Mononuclear cell (primary cell): Measurements from ENCODE around the gene STX12. TPM values are rescaled to one million over a fixed set of nuclear protein-coding genes. Genes with fewer than 3 reads are reported as not detected.
"Not testable (repeated sequence)": the region's sequence is repeated elsewhere in the genome, so short reads cannot be mapped to it uniquely, and the experiment has no call there.

ENCODE experiments used
- H3K27me3 ChIP-seq: 2 replicates; pipeline ENCODE4 v1.6.0; 2011; ENCODE audit warnings: low read length, control low read depth; ENCODE audit not compliant: insufficient read depth
- H3K4me1 ChIP-seq: 2 replicates; pipeline ENCODE4 v1.5.1; 2011; ENCODE audit warnings: mild to moderate bottlenecking, low read length, control low read depth; ENCODE audit not compliant: insufficient read depth
- H3K4me3 ChIP-seq: 2 replicates; pipeline ENCODE4 v1.5.1; 2011; ENCODE audit warnings: mild to moderate bottlenecking, low read length, moderate library complexity
- H3K9me3 ChIP-seq: 2 replicates; pipeline ENCODE4 v1.5.1; 2011; ENCODE audit warnings: low read depth, mild to moderate bottlenecking, control low read depth, low read length
- total RNA-seq: library from RNA; depleted of rRNA; stranded (reverse); fragments of >200 nt; gene quantifications from one replicate; pipeline ENCODE4 v1.2.3, GENCODE V29; 2012

The STX12 gene
- total RNA-seq, 1 donor: 45.4 TPM

GRCh38 chr1:27831568-27832410, 58.8 kb downstream of the STX12 start:
- Histone ChIP-seq H3K27me3 (no peaks in the 10 kb centered on the region), H3K4me3 (peak overlapping the region; percentile 70), H3K4me1 (peaks cover 27% of the 10 kb centered on the region), H3K9me3 (no peaks in the 10 kb centered on the region)

GRCh38 chr1:27832762-27833161, 59.7 kb downstream of the STX12 start:
- Histone ChIP-seq H3K4me3 (no peak overlapping the region), H3K9me3 (no peaks in the 10 kb centered on the region), H3K4me1 (peaks cover 27% of the 10 kb centered on the region), H3K27me3 (no peaks in the 10 kb centered on the region)

GRCh38 chr1:27833470-27833869, 60.5 kb downstream of the STX12 start:
- Histone ChIP-seq H3K4me1 (peaks cover 27% of the 10 kb centered on the region), H3K27me3 (no peaks in the 10 kb centered on the region), H3K9me3 (no peaks in the 10 kb centered on the region), H3K4me3 (no peak overlapping the region)

GRCh38 chr1:27835046-27835445, 62.0 kb downstream of the STX12 start:
- H3K4me1 ChIP-seq: peaks cover 23% of the 10 kb centered on the region

DNA sequence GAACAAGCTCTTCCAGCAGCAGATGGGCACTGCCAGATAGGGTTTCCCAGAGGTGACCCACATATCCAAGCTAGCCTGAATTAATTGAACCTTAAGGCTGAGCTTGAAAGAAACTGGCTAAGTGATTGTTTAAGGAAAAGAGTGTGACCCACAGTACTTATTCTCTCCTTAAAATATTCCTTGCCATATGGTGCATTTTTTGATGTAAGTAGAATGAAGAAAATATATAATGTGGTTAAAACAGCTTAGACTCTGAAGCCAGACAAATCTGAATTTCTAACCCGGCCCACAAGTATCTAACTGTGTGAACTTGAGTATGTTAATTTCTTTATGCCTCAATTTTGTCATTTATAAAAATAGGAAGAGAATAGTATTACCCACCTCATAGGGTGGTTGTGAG, 62.5 kb downstream of the STX12 start:
- no peak overlapping the region for H3K4me3 ChIP-seq
- no peaks in the 10 kb centered on the region for H3K9me3 ChIP-seq
- no peaks in the 10 kb centered on the region for H3K27me3 ChIP-seq
- H3K4me1 ChIP-seq: peaks cover 19% of the 10 kb centered on the region

More at GRCh38 chr1:27835046-27835445, 62.0 kb downstream of the STX12 start:
- Histone ChIP-seq H3K27me3 (no peaks in the 10 kb centered on the region), H3K4me3 (no peak overlapping the region), H3K9me3 (no peaks in the 10 kb centered on the region)

GRCh38 chr1:27849951-27850350, 76.9 kb downstream of the STX12 start:
- Histone ChIP-seq H3K4me1 (no peaks in the 10 kb centered on the region), H3K4me3 (no peak overlapping the region), H3K9me3 (no peaks in the 10 kb centered on the region), H3K27me3 (no peaks in the 10 kb centered on the region)

DNA sequence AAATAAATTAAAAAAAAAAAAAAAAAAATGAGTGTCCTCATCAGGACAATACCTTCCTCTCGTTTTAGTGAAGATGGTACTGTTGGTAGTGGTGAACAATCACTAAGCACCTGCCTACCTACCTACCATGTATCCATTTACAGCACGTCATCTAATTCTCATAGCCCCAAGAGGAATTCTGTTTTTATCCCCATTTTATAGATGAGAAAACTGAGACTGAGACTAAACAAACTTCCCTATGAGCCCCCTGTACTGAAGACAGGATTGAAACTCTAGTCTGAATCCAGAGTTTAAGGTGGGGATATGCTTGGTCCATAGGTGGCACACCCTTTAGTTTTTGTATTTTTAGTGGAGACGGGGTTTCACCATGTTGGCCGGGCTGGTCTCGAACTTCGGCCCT, 82.1 kb downstream of the STX12 start:
- Histone ChIP-seq H3K9me3 (no peaks in the 10 kb centered on the region), H3K27me3 (no peaks in the 10 kb centered on the region), H3K4me1 (peaks cover 20% of the 10 kb centered on the region), H3K4me3 (no peak overlapping the region)

DNA sequence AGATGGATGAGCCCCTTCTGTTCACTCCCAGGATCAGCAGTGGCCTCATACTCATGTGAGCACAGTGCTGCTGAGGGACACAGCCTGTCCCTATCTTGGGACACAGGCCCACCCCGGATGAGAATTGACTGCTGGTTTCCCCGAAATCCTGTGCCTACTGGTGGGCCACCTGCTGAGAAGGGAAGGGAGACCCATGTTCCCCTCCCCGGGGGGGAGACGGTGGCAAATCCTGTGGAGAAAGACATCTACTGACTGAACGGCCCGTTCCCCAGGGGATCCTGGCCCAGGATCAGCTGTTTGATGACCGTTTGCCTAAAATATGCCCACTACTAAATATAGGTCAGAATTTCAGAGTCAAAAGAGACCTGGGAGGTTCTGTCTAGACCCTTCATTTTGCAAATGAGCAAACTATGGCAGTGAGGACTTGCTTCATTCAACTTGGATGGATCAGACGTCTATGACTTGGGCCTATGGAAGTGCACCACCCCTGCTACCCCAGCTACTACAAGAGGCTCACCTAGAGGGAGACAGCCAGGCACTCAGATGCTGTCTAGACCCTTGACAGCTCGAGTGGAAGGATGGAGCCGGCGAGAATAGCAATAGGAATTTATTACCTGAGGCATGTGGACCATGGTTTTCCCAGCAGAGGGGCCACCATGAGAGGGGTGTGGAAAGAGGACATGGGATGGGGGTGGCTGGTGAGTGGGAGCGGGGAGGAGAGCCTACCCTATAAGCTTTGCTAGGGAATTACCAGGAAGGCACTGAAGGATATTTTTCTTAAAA, 83.7 kb downstream of the STX12 start:
- Histone ChIP-seq H3K9me3 (no peaks in the 10 kb centered on the region), H3K27me3 (no peaks in the 10 kb centered on the region), H3K4me1 (peaks cover 34% of the 10 kb centered on the region), H3K4me3 (no peak overlapping the region)

- H3K4me1 ChIP-seq: peaks cover 42% of the 10 kb centered on the region
- not testable (repeated sequence) for H3K4me3 ChIP-seq, H3K9me3 ChIP-seq, H3K27me3 ChIP-seq
Observed at GRCh38 chr1:27857552-27857951, 84.5 kb downstream of the STX12 start.

DNA sequence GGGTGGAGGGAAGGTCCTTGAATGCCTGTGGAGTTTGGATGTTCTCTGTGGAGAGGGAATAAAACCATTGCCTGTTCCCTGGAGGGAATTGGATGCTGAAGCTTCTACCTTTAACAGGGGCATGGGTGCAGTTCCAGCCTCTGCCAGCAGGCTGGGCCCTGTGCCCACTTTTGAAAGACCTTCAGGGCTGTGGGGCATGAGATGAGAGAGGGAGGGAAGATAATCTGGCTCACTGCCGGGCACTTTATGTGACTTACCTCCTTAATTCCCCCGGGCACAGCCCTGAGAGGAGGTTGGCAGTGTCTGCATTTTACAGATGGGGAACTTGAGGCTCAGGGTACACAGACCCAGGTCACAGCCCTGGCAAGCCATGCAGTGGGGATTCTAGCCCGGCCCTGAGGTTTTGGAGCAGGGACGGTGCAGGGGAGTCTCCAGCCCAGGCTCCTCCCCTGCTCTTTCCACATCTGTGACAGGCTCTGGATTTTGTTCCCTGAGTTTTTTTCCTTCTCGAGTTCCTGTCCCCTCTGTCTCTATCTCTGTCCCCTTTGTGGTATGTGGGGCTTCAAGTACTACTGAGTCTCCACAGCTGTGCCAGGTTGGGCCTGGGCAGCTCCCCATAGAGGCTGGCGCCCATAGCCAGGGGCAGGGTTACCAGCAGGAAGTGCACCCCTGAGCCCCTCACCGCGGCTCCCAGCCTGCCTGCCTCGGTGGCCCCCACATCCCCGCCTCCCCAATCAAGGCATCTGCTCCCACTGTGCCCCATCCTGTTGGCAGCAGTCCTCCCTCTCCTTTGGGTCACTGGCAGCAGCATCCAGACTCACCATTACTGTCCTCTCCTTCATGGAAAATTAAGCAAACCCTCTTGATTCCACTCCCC, 85.3 kb downstream of the STX12 start:
- no peak overlapping the region for H3K4me3 ChIP-seq
- H3K4me1 ChIP-seq: peaks cover 49% of the 10 kb centered on the region
- H3K27me3 ChIP-seq: no peaks in the 10 kb centered on the region
- H3K9me3 ChIP-seq: no peaks in the 10 kb centered on the region

GRCh38 chr1:27858949-27859576, 86.0 kb downstream of the STX12 start:
- peaks cover 57% of the 10 kb centered on the region for H3K4me1 ChIP-seq

GRCh38 chr1:27861436-27861835, 88.4 kb downstream of the STX12 start:
- no peak overlapping the region for H3K4me3 ChIP-seq
- H3K4me1 ChIP-seq: peaks cover 81% of the 10 kb centered on the region
- H3K27me3 ChIP-seq: no peaks in the 10 kb centered on the region
- H3K9me3 ChIP-seq: no peaks in the 10 kb centered on the region

More at GRCh38 chr1:27858949-27859576, 86.0 kb downstream of the STX12 start:
- Histone ChIP-seq H3K4me3 (no peak overlapping the region), H3K27me3 (no peaks in the 10 kb centered on the region), H3K9me3 (no peaks in the 10 kb centered on the region)

DNA sequence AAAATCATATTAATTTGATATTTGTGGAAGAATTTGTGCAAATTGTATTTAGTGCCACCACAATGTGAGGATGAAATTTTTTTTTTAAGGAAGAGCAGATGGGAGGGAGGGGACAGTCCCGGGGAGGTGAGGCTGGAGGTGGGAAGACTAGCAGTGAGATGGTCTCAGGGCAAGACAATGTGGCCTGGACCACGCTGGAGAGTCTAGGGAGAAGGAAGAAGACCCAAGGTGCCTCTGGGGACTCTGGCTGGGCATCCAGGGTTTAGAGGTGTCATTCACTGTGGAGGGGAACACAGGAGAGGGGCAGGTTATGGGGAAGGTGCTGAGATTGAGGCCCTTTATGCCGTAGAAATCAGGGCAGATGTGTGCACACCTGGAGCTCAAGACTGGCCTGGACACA, 89.0 kb downstream of the STX12 start:
- peaks cover 85% of the 10 kb centered on the region for H3K4me1 ChIP-seq
- no peaks in the 10 kb centered on the region for H3K9me3 ChIP-seq
- no peaks in the 10 kb centered on the region for H3K27me3 ChIP-seq
- no peak overlapping the region for H3K4me3 ChIP-seq

GRCh38 chr1:27862671-27863537, 89.9 kb downstream of the STX12 start:
- H3K4me3 ChIP-seq: no peak overlapping the region
- H3K27me3 ChIP-seq: no peaks in the 10 kb centered on the region
- peaks cover 94% of the 10 kb centered on the region for H3K4me1 ChIP-seq
- no peaks in the 10 kb centered on the region for H3K9me3 ChIP-seq
